ENCODE data around the gene INSRR. TPM values are rescaled to one million over a fixed set of nuclear protein-coding genes. Genes with fewer than 3 reads are reported as not detected.

Gene INSRR
- total RNA-seq, 4 donors from 2014 or later: not detected

- H3K27me3 ChIP-seq: peaks cover 20% of the 10 kb centered on the region
- no peaks in the 10 kb centered on the region for H3K4me1 ChIP-seq
- no peak overlapping the region for H3K4me3 ChIP-seq
- TF ChIP-seq POLR2A (IDR thresholded peaks at IDR 0.05) (no peak), CTCF (IDR thresholded peaks at IDR 0.05) (no peak), POLR2AphosphoS5 (IDR thresholded peaks at IDR 0.05) (no peak), EP300 (IDR thresholded peaks at IDR 0.05) (no peak)
- no peak for DNase-seq (ENCODE audit: low spot score in 2 of 2)
- H3K36me3 ChIP-seq: no peaks in the 10 kb centered on the region
- H3K27ac ChIP-seq: no peak overlapping the region
- H3K9me3 ChIP-seq: no peaks in the 10 kb centered on the region
- WGBS: 96% methylated on average over 18 of the region's 18 CpGs
These were observed 14.7 kb upstream of the INSRR start for GRCh38 chr1:156873659-156874058.

- no peak for DNase-seq (ENCODE audit: low spot score in 2 of 2)
- no peaks in the 10 kb centered on the region for H3K4me1 ChIP-seq
- TF ChIP-seq POLR2AphosphoS5 (IDR thresholded peaks at IDR 0.05): no peak
- TF ChIP-seq EP300 (IDR thresholded peaks at IDR 0.05): no peak
- no peak for TF ChIP-seq POLR2A (IDR thresholded peaks at IDR 0.05)
- no peak for TF ChIP-seq CTCF (IDR thresholded peaks at IDR 0.05)
- H3K27ac ChIP-seq: no peak overlapping the region
- H3K27me3 ChIP-seq: peaks cover 26% of the 10 kb centered on the region
- WGBS: 88% methylated on average over 7 of the region's 9 CpGs
- no peak overlapping the region for H3K4me3 ChIP-seq
- H3K36me3 ChIP-seq: no peaks in the 10 kb centered on the region
- H3K9me3 ChIP-seq: no peaks in the 10 kb centered on the region
These were observed 10.5 kb upstream of the INSRR start for GRCh38 chr1:156869455-156869854.

GRCh38 chr1:156868341-156868740 is 9.4 kb upstream of the INSRR start:
- Histone ChIP-seq H3K27me3 (peaks cover 37% of the 10 kb centered on the region), H3K36me3 (no peaks in the 10 kb centered on the region)
- WGBS: 67% methylated on average over 10 of the region's 13 CpGs

GRCh38 chr1:156866249-156866909 is 7.5 kb upstream of the INSRR start:
- no peak for DNase-seq (ENCODE audit: low spot score in 2 of 2)
- Histone ChIP-seq H3K4me3 (no peak overlapping the region), H3K27ac (no peak overlapping the region), H3K4me1 (no peaks in the 10 kb centered on the region), H3K36me3 (no peaks in the 10 kb centered on the region), H3K9me3 (no peaks in the 10 kb centered on the region), H3K27me3 (peaks cover 56% of the 10 kb centered on the region)
- 64% methylated on average over 10 of the region's 12 CpGs for WGBS
- TF ChIP-seq POLR2AphosphoS5 (IDR thresholded peaks at IDR 0.05): no peak
- TF ChIP-seq EP300 (IDR thresholded peaks at IDR 0.05): no peak
- TF ChIP-seq CTCF (IDR thresholded peaks at IDR 0.05): no peak
- no peak for TF ChIP-seq POLR2A (IDR thresholded peaks at IDR 0.05)

More at GRCh38 chr1:156868341-156868740, 9.4 kb upstream of the INSRR start:
- Histone ChIP-seq H3K4me3 (no peak overlapping the region), H3K9me3 (no peaks in the 10 kb centered on the region), H3K4me1 (no peaks in the 10 kb centered on the region), H3K27ac (no peak overlapping the region)
- TF ChIP-seq POLR2A (IDR thresholded peaks at IDR 0.05) (no peak), POLR2AphosphoS5 (IDR thresholded peaks at IDR 0.05) (no peak), EP300 (IDR thresholded peaks at IDR 0.05) (no peak), CTCF (IDR thresholded peaks at IDR 0.05) (no peak)
- DNase-seq (ENCODE audit: low spot score in 2 of 2): no peak

- Histone ChIP-seq H3K27me3 (peaks cover 62% of the 10 kb centered on the region), H3K27ac (no peak overlapping the region), H3K4me3 (no peak overlapping the region), H3K9me3 (no peaks in the 10 kb centered on the region), H3K4me1 (peaks cover 5% of the 10 kb centered on the region), H3K36me3 (no peaks in the 10 kb centered on the region)
- WGBS: 90% methylated on average over 4 of the region's 4 CpGs
- no peak for DNase-seq (ENCODE audit: low spot score in 2 of 2)
- TF ChIP-seq POLR2AphosphoS5 (IDR thresholded peaks at IDR 0.05) (no peak), POLR2A (IDR thresholded peaks at IDR 0.05) (no peak), CTCF (IDR thresholded peaks at IDR 0.05) (no peak), EP300 (IDR thresholded peaks at IDR 0.05) (no peak)
These were observed 6.9 kb upstream of the INSRR start for GRCh38 chr1:156865865-156866248.

Measured in suprapubic skin (tissue), 4 donors.